Cardiac fibroblast (primary cell): ENCODE measurements around the gene OR10H3.
"Not testable (repeated sequence)": the region's sequence is repeated elsewhere in the genome, so short reads cannot be mapped to it uniquely, and the experiment has no call there.

ENCODE experiments used
- DNase-seq, 2 donors: peaks; one replicate each; pipeline versions ENCODE4 v3.0.0 to v3.0.0-alpha.2; 2010; ENCODE audit warnings: low read depth in 2 of 2
- H3K4me3 ChIP-seq, 2 donors: replicated peaks in 1 of 2; 1 replicate in 1 of 2; 2 replicates in 1 of 2; pipeline ENCODE4 v1.5.1; 2011; ENCODE audit warnings: low read depth in 2 of 2, low read length in 2 of 2, mild to moderate bottlenecking in 2 of 2, moderate library complexity in 1 of 2
- CTCF ChIP-seq: IDR thresholded peaks from one replicate; pipeline ENCODE4 v1.5.1; 2011; ENCODE audit warnings: low read depth, mild to moderate bottlenecking, low read length, inconsistent platforms

The OR10H3 gene

GRCh38 chr19:15740785-15741184 lies 3.0 kb downstream of the OR10H3 start:
- DNase-seq: no peak
- no peak for TF ChIP-seq CTCF
- no peak overlapping the region for H3K4me3 ChIP-seq

GRCh38 chr19:15748239-15748638 lies 10.5 kb downstream of the OR10H3 start:
- no peak for DNase-seq
- H3K4me3 ChIP-seq: no peak overlapping the region
- no peak for TF ChIP-seq CTCF

- no peak overlapping the region for H3K4me3 ChIP-seq
- DNase-seq: no peak
- TF ChIP-seq CTCF: no peak
Measured at GRCh38 chr19:15758379-15758778, 20.6 kb downstream of the OR10H3 start.

- no peak for TF ChIP-seq CTCF
- no peak overlapping the region for H3K4me3 ChIP-seq
- DNase-seq: no peak
Measured at GRCh38 chr19:15759962-15760565, 22.3 kb downstream of the OR10H3 start.

- DNase-seq: no peak
- H3K4me3 ChIP-seq: no peak overlapping the region
- no peak for TF ChIP-seq CTCF
Measured at GRCh38 chr19:15769586-15769985, 31.8 kb downstream of the OR10H3 start.

- DNase-seq, H3K4me3 ChIP-seq: not testable (repeated sequence)
Measured at GRCh38 chr19:15774159-15774558, 36.4 kb downstream of the OR10H3 start.

GRCh38 chr19:15775249-15775648 lies 37.5 kb downstream of the OR10H3 start:
- H3K4me3 ChIP-seq: no peak overlapping the region
- no peak for DNase-seq
- TF ChIP-seq CTCF: no peak
